CD4-positive, alpha-beta T cell (primary cell): Measurements from ENCODE around the gene DYNC1H1. TPM values are rescaled to one million over a fixed set of nuclear protein-coding genes. Genes with fewer than 3 reads are reported as not detected.

Experiments used
- ATAC-seq: fragments of 200-7000 bp; cut with Tn5 transposase; one replicate; pipeline ENCODE4 v1.10.0; 2022; ENCODE audit warnings: mild to moderate bottlenecking; ENCODE audit not compliant: poor library complexity
- CTCF ChIA-PET: fragments of 350-600 bp; sonication (Branson Sonifier 250); formaldehyde crosslinking; loops from one replicate; lab custom pipeline; 2021; ENCODE audit warnings: antibody characterized with exemption, inconsistent platforms; lab: Charles Lee
- POLR2A ChIA-PET: fragments of 350-600 bp; sonication (Branson Sonifier 250); formaldehyde crosslinking; loops from one replicate; lab custom pipeline; 2021; ENCODE audit warnings: antibody characterized with exemption, inconsistent platforms; lab: Charles Lee
- DNase-seq, 14 experiments: peaks; one replicate each; pipeline ENCODE4 v3.0.0-alpha.2; 2013 to 2020; ENCODE audit warnings: mixed read lengths in 2 of 14
- H3K27ac ChIP-seq, 2 donors: one replicate each; pipeline versions ENCODE4 v1.5.1 to v1.7.0; 2013; ENCODE audit warnings: low read length in 2 of 2, low read depth in 1 of 2, mild to moderate bottlenecking in 1 of 2
- H3K27me3 ChIP-seq, 2 experiments: 1 replicate in 1 of 2; 2 replicates in 1 of 2; pipeline versions ENCODE4 v1.6.1 to v1.7.0; 2013; ENCODE audit warnings: low read length in 2 of 2, control low read depth in 1 of 2, mild to moderate bottlenecking in 1 of 2, moderate library complexity in 1 of 2; ENCODE audit not compliant: insufficient read depth in 2 of 2, control insufficient read depth in 1 of 2
- H3K36me3 ChIP-seq: one replicate; pipeline ENCODE4 v1.6.1; 2013; ENCODE audit warnings: low read length, control low read depth; ENCODE audit not compliant: insufficient read depth
- H3K4me1 ChIP-seq: one replicate; pipeline ENCODE4 v1.6.1; 2013; ENCODE audit warnings: low read length, control low read depth; ENCODE audit not compliant: insufficient read depth
- H3K4me3 ChIP-seq: one replicate; pipeline ENCODE4 v1.5.1; 2013; ENCODE audit warnings: mild to moderate bottlenecking, low read length, moderate library complexity
- H3K9me3 ChIP-seq, 2 experiments: 1 replicate in 1 of 2; 2 replicates in 1 of 2; pipeline versions ENCODE4 v1.6.1 to v1.7.0; 2013; ENCODE audit warnings: low read length in 2 of 2, mild to moderate bottlenecking in 2 of 2, control low read depth in 1 of 2, moderate library complexity in 1 of 2; ENCODE audit not compliant: control insufficient read depth in 1 of 2, insufficient read depth in 1 of 2
- H3K27ac Mint-ChIP-seq: one replicate; pipeline ENCODE4 v1.8.0; 2020; ENCODE audit warnings: mixed read lengths
- H3K27me3 Mint-ChIP-seq: one replicate; pipeline ENCODE4 v1.8.0; 2021; ENCODE audit warnings: mixed read lengths
- H3K36me3 Mint-ChIP-seq: one replicate; pipeline ENCODE4 v1.8.0; 2021; ENCODE audit warnings: low read depth, mixed read lengths
- H3K4me1 Mint-ChIP-seq: one replicate; pipeline ENCODE4 v1.8.0; 2021; ENCODE audit warnings: low read depth, mixed read lengths
- H3K4me3 Mint-ChIP-seq: one replicate; pipeline ENCODE4 v1.8.0; 2020; ENCODE audit warnings: mild to moderate bottlenecking, mixed read lengths
- H3K9me3 Mint-ChIP-seq: one replicate; pipeline ENCODE4 v1.8.0; 2020; ENCODE audit warnings: mixed read lengths
- intact Hi-C, 2 experiments: fragments of 100-400 bp; cut with DNase I in 1 of 2; cut with micrococcal nuclease in 1 of 2; formaldehyde crosslinking; loops; one replicate each; pipeline versions ENCODE4 v1.15.1 to v1.9.0; 2023 to 2025; cut with DNase I, micrococcal nuclease
- total RNA-seq, 174 experiments: library from RNA in 2 of 174; stranded (reverse) in 2 of 174; gene quantifications; one replicate each; pipeline ENCODE4 v1.2.3 and lab custom pipeline; 2021 to 2026
- TF ChIP-seq, protein P1 (sequence below): fragments of 200-600 bp; IDR thresholded peaks from one replicate; pipeline ENCODE4 v1.8.0; 2022; ENCODE audit warnings: antibody characterized with exemption, mild to moderate bottlenecking

DYNC1H1 gene
- total RNA-seq, 2 experiments from 2014 or later, result 286 to 293 TPM

- Histone ChIP-seq H3K4me1 (peaks cover 20% of the 10 kb centered on the region), H3K36me3 (peaks cover 41% of the 10 kb centered on the region), H3K27ac (no peak overlapping the region), H3K9me3 (no peaks in the 10 kb centered on the region), H3K27me3 (no peaks in the 10 kb centered on the region), H3K4me3 (no peak overlapping the region)
- Mint-ChIP-seq H3K4me1 (peaks cover 40% of the 10 kb centered on the region), H3K27ac (no peak overlapping the region), H3K4me3 (no peak overlapping the region), H3K27me3 (no peaks in the 10 kb centered on the region), H3K9me3 (no peaks in the 10 kb centered on the region), H3K36me3 (peaks cover 59% of the 10 kb centered on the region)
- intact Hi-C loops, result no loop called here
- TF ChIP-seq, protein P1, sequence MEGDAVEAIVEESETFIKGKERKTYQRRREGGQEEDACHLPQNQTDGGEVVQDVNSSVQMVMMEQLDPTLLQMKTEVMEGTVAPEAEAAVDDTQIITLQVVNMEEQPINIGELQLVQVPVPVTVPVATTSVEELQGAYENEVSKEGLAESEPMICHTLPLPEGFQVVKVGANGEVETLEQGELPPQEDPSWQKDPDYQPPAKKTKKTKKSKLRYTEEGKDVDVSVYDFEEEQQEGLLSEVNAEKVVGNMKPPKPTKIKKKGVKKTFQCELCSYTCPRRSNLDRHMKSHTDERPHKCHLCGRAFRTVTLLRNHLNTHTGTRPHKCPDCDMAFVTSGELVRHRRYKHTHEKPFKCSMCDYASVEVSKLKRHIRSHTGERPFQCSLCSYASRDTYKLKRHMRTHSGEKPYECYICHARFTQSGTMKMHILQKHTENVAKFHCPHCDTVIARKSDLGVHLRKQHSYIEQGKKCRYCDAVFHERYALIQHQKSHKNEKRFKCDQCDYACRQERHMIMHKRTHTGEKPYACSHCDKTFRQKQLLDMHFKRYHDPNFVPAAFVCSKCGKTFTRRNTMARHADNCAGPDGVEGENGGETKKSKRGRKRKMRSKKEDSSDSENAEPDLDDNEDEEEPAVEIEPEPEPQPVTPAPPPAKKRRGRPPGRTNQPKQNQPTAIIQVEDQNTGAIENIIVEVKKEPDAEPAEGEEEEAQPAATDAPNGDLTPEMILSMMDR, result no peak
- POLR2A ChIA-PET, result interaction anchor here (0.7 kb wide), 1 partner anchor 8 kb away, joined by 4 read pairs; no protein-coding TSS in a partner anchor
- CTCF ChIA-PET, result interaction anchor here (0.6 kb wide), 1 partner anchor 14 kb away, joined by 3 read pairs; no protein-coding TSS in a partner anchor
- ATAC-seq, result no peak
- DNase-seq, result no peak
Measured at GRCh38 chr14:101973356-101973755, 9.0 kb downstream of the DYNC1H1 start.

DNA sequence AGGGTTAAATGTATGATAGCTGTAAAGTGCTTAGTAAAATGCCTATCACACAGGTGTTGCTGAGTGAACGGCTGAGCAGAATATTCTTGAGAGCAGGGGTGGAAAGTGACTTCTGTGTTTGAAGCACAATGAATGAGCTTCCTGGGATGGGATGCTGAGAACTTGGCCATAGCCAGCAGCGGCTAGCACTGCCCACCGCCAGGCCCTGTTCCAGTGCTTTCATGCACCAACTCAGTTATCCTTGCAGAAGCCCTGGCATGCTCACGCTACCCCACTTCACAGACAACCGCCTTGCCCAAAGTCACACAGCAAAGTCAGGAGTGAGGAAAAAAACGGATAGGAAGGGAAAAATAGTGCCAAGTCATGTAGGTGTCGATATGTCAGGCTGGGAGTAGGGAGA, 10.9 kb downstream of the DYNC1H1 start:
- DNase-seq (no peak), ATAC-seq (no peak)
- peaks cover 46% of the 10 kb centered on the region for H3K36me3 ChIP-seq
- peaks cover 15% of the 10 kb centered on the region for H3K4me1 ChIP-seq
- TF ChIP-seq, protein P1, result no peak
- Mint-ChIP-seq H3K9me3 (no peaks in the 10 kb centered on the region), H3K27me3 (no peaks in the 10 kb centered on the region), H3K4me3 (no peak overlapping the region), H3K4me1 (peaks cover 35% of the 10 kb centered on the region), H3K36me3 (peaks cover 62% of the 10 kb centered on the region), H3K27ac (no peak overlapping the region)
- POLR2A ChIA-PET, result no interaction called here
- intact Hi-C loops, result no loop called here
- CTCF ChIA-PET, result no interaction called here
- H3K4me3 ChIP-seq, result no peak overlapping the region
- no peak overlapping the region for H3K27ac ChIP-seq
- H3K9me3 ChIP-seq, result no peaks in the 10 kb centered on the region
- H3K27me3 ChIP-seq, result no peaks in the 10 kb centered on the region

DNA sequence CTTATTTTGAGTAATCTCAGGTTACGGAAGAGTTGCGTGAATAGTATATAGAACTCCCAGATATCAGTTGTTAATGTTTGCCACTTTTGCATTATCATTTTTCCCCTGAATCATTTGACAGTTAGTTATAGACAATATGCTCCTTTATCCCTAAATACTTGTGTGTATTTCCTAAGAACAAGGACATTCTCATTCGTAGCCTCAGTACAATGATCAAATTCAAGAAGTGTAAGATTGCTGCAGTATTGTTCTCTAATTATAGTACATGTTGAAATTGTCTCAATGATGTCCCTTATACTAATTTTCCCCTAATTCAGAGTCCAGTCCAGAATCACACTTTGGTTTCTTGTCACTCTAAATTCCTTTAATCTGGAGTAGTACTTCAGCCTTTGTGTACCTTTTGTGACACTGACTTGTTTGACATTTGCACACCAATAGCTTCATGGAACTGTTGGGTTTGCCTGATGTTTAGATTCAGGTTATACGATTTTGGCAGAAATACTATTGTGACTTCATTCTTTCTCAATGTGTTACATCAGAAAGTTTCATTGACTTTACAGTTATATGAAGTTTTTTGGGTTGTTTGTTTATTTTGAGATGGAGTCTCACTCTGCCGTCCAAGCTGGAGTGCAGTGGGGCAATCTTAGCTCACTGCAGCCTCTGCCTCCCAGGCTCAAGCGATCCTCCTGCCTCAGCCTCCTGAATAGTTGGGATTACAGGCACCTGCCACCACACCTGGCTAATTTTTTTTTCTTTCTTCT, 13.1 kb downstream of the DYNC1H1 start:
- H3K9me3 Mint-ChIP-seq, result no peaks in the 10 kb centered on the region
- Histone ChIP-seq H3K27ac (no peak overlapping the region), H3K27me3 (no peaks in the 10 kb centered on the region), H3K4me3 (no peak overlapping the region), H3K4me1 (peaks cover 4% of the 10 kb centered on the region), H3K9me3 (no peaks in the 10 kb centered on the region), H3K36me3 (peaks cover 64% of the 10 kb centered on the region)
- TF ChIP-seq, protein P1, result no peak
- no peaks in the 10 kb centered on the region for H3K27me3 Mint-ChIP-seq
- DNase-seq (no peak), ATAC-seq (no peak)
- ChIA-PET POLR2A (interaction anchor here (0.6 kb wide), 1 partner anchor 9 kb away, joined by 3 read pairs; no protein-coding TSS in a partner anchor), CTCF (no interaction called here)
- H3K27ac Mint-ChIP-seq, result no peak overlapping the region
- H3K4me3 Mint-ChIP-seq, result no peak overlapping the region
- intact Hi-C loops, result no loop called here
- peaks cover 63% of the 10 kb centered on the region for H3K36me3 Mint-ChIP-seq
- H3K4me1 Mint-ChIP-seq, result peaks cover 19% of the 10 kb centered on the region
